Measurements from ENCODE around the gene SMG5. TPM values are rescaled to one million over a fixed set of nuclear protein-coding genes. Genes with fewer than 3 reads are reported as not detected.

Gene SMG5
- total RNA-seq, 2 experiments from 2014 or later = 51.6 to 56.1 TPM

DNA sequence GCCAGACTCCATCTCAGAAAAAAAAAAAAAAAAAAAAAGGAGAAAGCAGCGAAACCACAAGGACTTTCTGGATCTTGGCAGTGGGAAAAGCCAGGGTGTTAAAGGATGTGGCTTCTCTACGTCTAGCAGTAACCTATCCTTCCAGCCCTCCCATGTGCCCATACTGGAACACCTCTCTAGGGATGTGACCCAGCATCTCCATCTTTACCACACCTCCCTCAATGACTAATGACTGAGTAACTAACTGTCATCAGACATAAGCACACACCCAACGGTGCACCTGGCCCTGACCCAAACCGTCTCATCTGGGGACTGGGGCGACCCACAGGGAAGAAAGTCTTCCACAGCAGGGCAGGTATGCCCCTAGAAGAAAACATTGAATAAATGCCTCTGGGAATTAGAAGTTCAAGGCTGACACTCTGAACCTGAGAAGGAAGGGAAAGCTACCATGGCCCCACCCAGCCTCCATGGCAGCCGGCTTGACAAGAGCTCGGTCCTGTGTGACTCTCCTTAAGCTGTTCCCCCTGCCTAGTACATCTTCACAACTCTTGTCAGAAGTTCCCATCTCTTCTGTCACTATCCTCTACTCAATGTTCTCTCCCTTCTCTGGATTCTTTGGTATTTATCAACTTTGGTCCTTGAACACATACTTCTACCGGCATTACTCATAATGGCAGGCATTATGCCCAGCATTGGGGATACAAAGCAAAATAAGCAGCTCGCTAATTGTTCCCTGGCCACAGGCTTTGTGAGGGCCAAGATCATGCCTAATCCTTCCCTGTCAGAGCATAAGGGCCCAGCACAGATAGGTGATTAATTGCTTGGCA, 20.0 kb downstream of the SMG5 start:
- no peak overlapping the region for H3K4me3 ChIP-seq (ENCODE audit: low read length)
- Mint-ChIP-seq H3K27me3 (no peaks in the 10 kb centered on the region), H3K36me3 (ENCODE audit: low read depth) (peaks cover 92% of the 10 kb centered on the region), H3K4me1 (ENCODE audit: low read depth) (no peaks in the 10 kb centered on the region), H3K9me3 (no peaks in the 10 kb centered on the region), H3K27ac (no peak overlapping the region), H3K4me3 (no peak overlapping the region)
- H3K4me1 ChIP-seq (ENCODE audit: insufficient read depth, low read length) = no peaks in the 10 kb centered on the region
- H3K36me3 ChIP-seq (ENCODE audit: insufficient read depth, low read length) = peaks cover 83% of the 10 kb centered on the region
- H3K9me3 ChIP-seq (ENCODE audit: control insufficient read depth in 1 of 2, insufficient read depth in 1 of 2, low read length in 2 of 2) = no peaks in the 10 kb centered on the region
- DNase-seq (no peak), ATAC-seq (ENCODE audit: poor library complexity) (no peak)
- TF ChIP-seq, protein P1, sequence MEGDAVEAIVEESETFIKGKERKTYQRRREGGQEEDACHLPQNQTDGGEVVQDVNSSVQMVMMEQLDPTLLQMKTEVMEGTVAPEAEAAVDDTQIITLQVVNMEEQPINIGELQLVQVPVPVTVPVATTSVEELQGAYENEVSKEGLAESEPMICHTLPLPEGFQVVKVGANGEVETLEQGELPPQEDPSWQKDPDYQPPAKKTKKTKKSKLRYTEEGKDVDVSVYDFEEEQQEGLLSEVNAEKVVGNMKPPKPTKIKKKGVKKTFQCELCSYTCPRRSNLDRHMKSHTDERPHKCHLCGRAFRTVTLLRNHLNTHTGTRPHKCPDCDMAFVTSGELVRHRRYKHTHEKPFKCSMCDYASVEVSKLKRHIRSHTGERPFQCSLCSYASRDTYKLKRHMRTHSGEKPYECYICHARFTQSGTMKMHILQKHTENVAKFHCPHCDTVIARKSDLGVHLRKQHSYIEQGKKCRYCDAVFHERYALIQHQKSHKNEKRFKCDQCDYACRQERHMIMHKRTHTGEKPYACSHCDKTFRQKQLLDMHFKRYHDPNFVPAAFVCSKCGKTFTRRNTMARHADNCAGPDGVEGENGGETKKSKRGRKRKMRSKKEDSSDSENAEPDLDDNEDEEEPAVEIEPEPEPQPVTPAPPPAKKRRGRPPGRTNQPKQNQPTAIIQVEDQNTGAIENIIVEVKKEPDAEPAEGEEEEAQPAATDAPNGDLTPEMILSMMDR (IDR thresholded peaks at IDR 0.05) = no peak
- H3K27me3 ChIP-seq (ENCODE audit: control insufficient read depth in 1 of 2, insufficient read depth in 2 of 2, low read length in 2 of 2) = no peaks in the 10 kb centered on the region
- POLR2A ChIA-PET = no interaction called here
- no peak overlapping the region for H3K27ac ChIP-seq (ENCODE audit: low read depth in 1 of 2, low read length in 2 of 2)
- intact Hi-C loops (cut with DNase I, micrococcal nuclease) = no loop called here
- CTCF ChIA-PET = no interaction called here

GRCh38 chr1:156260896-156261295, 21.7 kb downstream of the SMG5 start:
- no peaks in the 10 kb centered on the region for H3K4me1 Mint-ChIP-seq (ENCODE audit: low read depth)

DNA sequence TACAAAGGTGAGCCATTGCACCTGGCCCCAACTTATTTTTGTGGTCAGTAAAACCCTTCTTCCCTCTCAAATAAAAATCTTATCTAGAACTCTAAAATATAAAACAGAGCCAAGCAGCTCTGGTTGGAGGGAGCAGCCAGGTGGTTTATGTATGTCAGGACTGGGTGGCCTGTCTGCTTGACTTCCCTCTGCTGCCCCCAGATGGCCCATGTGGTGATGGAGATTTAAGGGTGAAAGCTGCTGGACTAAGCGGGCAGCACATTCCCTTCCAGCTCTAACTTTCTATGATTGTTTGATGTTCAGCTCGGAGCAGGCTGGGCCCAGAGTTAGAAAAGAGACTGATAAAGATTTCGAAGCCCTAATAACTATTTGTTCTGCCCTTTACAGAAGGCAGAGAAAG, 22.8 kb downstream of the SMG5 start:
- H3K36me3 Mint-ChIP-seq (ENCODE audit: low read depth) = peaks cover 86% of the 10 kb centered on the region
- H3K27me3 ChIP-seq (ENCODE audit: control insufficient read depth in 1 of 2, insufficient read depth in 2 of 2, low read length in 2 of 2) = no peaks in the 10 kb centered on the region
- ChIA-PET POLR2A (interaction anchor here (0.8 to 1.2 kb wide), 2 partner anchors 22 to 47 kb away, joined by 3 read pairs; partner anchors contain the start of genes PMF1 and SMG5), CTCF (no interaction called here)
- peaks cover 81% of the 10 kb centered on the region for H3K36me3 ChIP-seq (ENCODE audit: insufficient read depth, low read length)
- TF ChIP-seq, protein P1 (IDR thresholded peaks at IDR 0.05) = no peak
- no peak overlapping the region for H3K27ac Mint-ChIP-seq
- H3K4me1 Mint-ChIP-seq (ENCODE audit: low read depth) = no peaks in the 10 kb centered on the region
- H3K4me3 ChIP-seq (ENCODE audit: low read length) = no peak overlapping the region
- H3K27ac ChIP-seq (ENCODE audit: low read depth in 1 of 2, low read length in 2 of 2) = no peak overlapping the region
- ATAC-seq (ENCODE audit: poor library complexity) (no peak), DNase-seq (no peak)
- intact Hi-C loops (cut with DNase I, micrococcal nuclease) = no loop called here
- H3K9me3 ChIP-seq (ENCODE audit: control insufficient read depth in 1 of 2, insufficient read depth in 1 of 2, low read length in 2 of 2) = no peaks in the 10 kb centered on the region
- H3K9me3 Mint-ChIP-seq = no peaks in the 10 kb centered on the region
- no peaks in the 10 kb centered on the region for H3K27me3 Mint-ChIP-seq
- no peak overlapping the region for H3K4me3 Mint-ChIP-seq
- H3K4me1 ChIP-seq (ENCODE audit: insufficient read depth, low read length) = no peaks in the 10 kb centered on the region

More at GRCh38 chr1:156260896-156261295, 21.7 kb downstream of the SMG5 start:
- DNase-seq = no peak
- intact Hi-C loops (cut with DNase I, micrococcal nuclease) = no loop called here
- no peaks in the 10 kb centered on the region for H3K9me3 ChIP-seq (ENCODE audit: control insufficient read depth in 1 of 2, insufficient read depth in 1 of 2, low read length in 2 of 2)
- ChIA-PET POLR2A (interaction anchor here (0.9 kb wide), 1 partner anchor 15 kb away, joined by 3 read pairs; no protein-coding TSS in a partner anchor), CTCF (interaction anchor here (0.6 kb wide), 1 partner anchor 14 kb away, joined by 3 read pairs; no protein-coding TSS in a partner anchor)
- no peaks in the 10 kb centered on the region for H3K9me3 Mint-ChIP-seq
- H3K27me3 ChIP-seq (ENCODE audit: control insufficient read depth in 1 of 2, insufficient read depth in 2 of 2, low read length in 2 of 2) = no peaks in the 10 kb centered on the region
- peaks cover 92% of the 10 kb centered on the region for H3K36me3 Mint-ChIP-seq (ENCODE audit: low read depth)
- ATAC-seq (ENCODE audit: poor library complexity) = no peak
- H3K4me3 Mint-ChIP-seq = no peak overlapping the region
- TF ChIP-seq, protein P1 (IDR thresholded peaks at IDR 0.05) = no peak
- H3K27ac ChIP-seq (ENCODE audit: low read depth in 1 of 2, low read length in 2 of 2) = no peak overlapping the region
- H3K27me3 Mint-ChIP-seq = no peaks in the 10 kb centered on the region
- peaks cover 83% of the 10 kb centered on the region for H3K36me3 ChIP-seq (ENCODE audit: insufficient read depth, low read length)
- H3K4me3 ChIP-seq (ENCODE audit: low read length) = no peak overlapping the region
- no peaks in the 10 kb centered on the region for H3K4me1 ChIP-seq (ENCODE audit: insufficient read depth, low read length)
- H3K27ac Mint-ChIP-seq = no peak overlapping the region

All from CD4-positive, alpha-beta T cell (primary cell).